GM12892 (cell line): ENCODE results near the gene CAPRIN1.

Experiments used
- DNase-seq: peaks from one replicate; pipeline ENCODE4 v3.0.0; 2011; ENCODE audit not compliant: insufficient read length
- FAIRE-seq: peaks from 2 replicates; lab custom pipeline; 2011; peaks lifted over from hg19 to GRCh38; lab: Jason Lieb, UNC
- POLR2A ChIP-seq: IDR thresholded peaks from 2 replicates; pipeline ENCODE4 v1.6.1; 2011; ENCODE audit warnings: low read depth, low read length, control low read depth
- POLR2AphosphoS5 ChIP-seq: IDR thresholded peaks from 2 replicates; pipeline ENCODE4 v1.6.1; 2011; ENCODE audit warnings: low read depth, low read length, control low read depth
- TAF1 ChIP-seq: IDR thresholded peaks from 2 replicates; pipeline ENCODE4 v1.6.1; 2011; ENCODE audit warnings: low read depth, mild to moderate bottlenecking, control low read depth, low read length, borderline replicate concordance

CAPRIN1 gene

GRCh38 chr11:34029176-34029575, 22.4 kb upstream of the CAPRIN1 start:
- no peak for TF ChIP-seq POLR2A
- no peak for TF ChIP-seq TAF1
- TF ChIP-seq POLR2AphosphoS5: no peak
- DNase-seq (no peak), FAIRE-seq (no peak)

- TF ChIP-seq POLR2AphosphoS5 (no peak), POLR2A (no peak), TAF1 (no peak)
- FAIRE-seq (no peak), DNase-seq (no peak)
These were observed 21.1 kb upstream of the CAPRIN1 start for GRCh38 chr11:34030382-34030781.

- no peak for FAIRE-seq
- DNase-seq: no peak
- TF ChIP-seq POLR2A: no peak
- TF ChIP-seq POLR2AphosphoS5: no peak
- TF ChIP-seq TAF1: no peak
These were observed 18.1 kb upstream of the CAPRIN1 start for GRCh38 chr11:34033399-34033798.

GRCh38 chr11:34034053-34034452, 17.5 kb upstream of the CAPRIN1 start:
- DNase-seq: no peak
- no peak for FAIRE-seq
- TF ChIP-seq POLR2A (no peak), TAF1 (no peak), POLR2AphosphoS5 (no peak)

GRCh38 chr11:34036456-34036855, 15.1 kb upstream of the CAPRIN1 start:
- TF ChIP-seq POLR2A (no peak), POLR2AphosphoS5 (no peak), TAF1 (no peak)
- no peak for FAIRE-seq
- DNase-seq: no peak

- TF ChIP-seq POLR2AphosphoS5: no peak
- TF ChIP-seq TAF1: no peak
- no peak for TF ChIP-seq POLR2A
- DNase-seq (no peak), FAIRE-seq (no peak)
These were observed 14.5 kb upstream of the CAPRIN1 start for GRCh38 chr11:34037016-34037415.

GRCh38 chr11:34040571-34040970, 11.0 kb upstream of the CAPRIN1 start:
- no peak for FAIRE-seq
- TF ChIP-seq POLR2A (no peak), TAF1 (no peak)

GRCh38 chr11:34044664-34045485, 6.7 kb upstream of the CAPRIN1 start:
- DNase-seq (no peak), FAIRE-seq (no peak)
- TF ChIP-seq POLR2AphosphoS5 (no peak), TAF1 (no peak), POLR2A (no peak)

More at GRCh38 chr11:34040571-34040970, 11.0 kb upstream of the CAPRIN1 start:
- DNase-seq: no peak

- TF ChIP-seq POLR2AphosphoS5: no peak
- TF ChIP-seq TAF1: no peak
- no peak for TF ChIP-seq POLR2A
- DNase-seq (no peak), FAIRE-seq (no peak)
These were observed 2.5 kb upstream of the CAPRIN1 start for GRCh38 chr11:34049028-34049427.

GRCh38 chr11:34050581-34051348, 766 bp upstream of the CAPRIN1 start:
- DNase-seq: no peak
- FAIRE-seq: no peak
- TF ChIP-seq POLR2A (no peak), POLR2AphosphoS5 (no peak), TAF1 (no peak)

- TF ChIP-seq POLR2A: peak; percentile 43
- TF ChIP-seq TAF1: peak; percentile 51; the same call in 1 of the 2 replicates
- TF ChIP-seq POLR2AphosphoS5: no peak; the same call in 1 of the 2 replicates
- FAIRE-seq (peak; percentile 100), DNase-seq (peak; percentile 87)
These were observed 591 bp downstream of the CAPRIN1 start for GRCh38 chr11:34052036-34052607.
